ENCODE results near the gene SFT2D3.

SFT2D3 gene

DNA sequence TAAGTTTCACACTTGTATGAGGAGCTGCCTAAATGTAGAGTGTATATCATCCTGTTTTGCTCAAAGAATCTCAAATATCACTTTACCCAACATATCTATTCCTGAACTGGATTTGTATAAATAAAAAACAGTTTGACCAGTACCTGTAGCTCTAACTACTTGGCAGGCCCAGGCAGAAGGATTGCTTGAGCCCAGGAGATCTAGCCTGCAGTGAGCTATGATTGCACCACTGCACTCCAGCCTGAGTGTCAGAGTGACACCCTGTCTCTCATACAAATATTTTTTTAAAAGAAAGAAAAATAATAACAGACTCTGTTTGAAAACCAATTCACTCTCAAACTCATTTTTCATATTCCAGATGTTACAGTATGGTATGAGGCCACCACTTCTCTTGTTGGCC lies 18.2 kb upstream of the SFT2D3 start:
- DNase-seq, result no peak

DNA sequence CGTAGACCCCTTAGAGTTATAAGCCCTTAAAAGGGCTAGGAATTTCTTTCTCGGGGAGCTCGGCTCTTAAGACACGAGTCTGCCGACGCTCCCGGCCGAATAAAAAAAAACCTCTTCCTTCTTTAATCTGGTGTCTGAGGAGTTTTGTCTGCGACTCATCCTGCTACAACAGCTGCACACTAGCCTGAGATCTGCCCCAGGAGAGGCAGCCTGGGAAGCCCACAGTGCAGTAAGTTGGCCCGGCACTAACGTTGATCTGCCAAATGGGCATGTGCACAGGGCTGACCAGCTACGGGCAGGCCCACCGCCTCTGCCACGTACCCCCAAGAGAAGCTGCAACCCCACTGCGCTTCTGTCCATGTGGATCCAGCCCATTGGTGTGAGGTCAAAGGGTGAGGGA lies 17.5 kb upstream of the SFT2D3 start:
- no peak for DNase-seq

- DNase-seq, result no peak
Observed at GRCh38 chr2:127685410-127686080, 15.8 kb upstream of the SFT2D3 start.

DNA sequence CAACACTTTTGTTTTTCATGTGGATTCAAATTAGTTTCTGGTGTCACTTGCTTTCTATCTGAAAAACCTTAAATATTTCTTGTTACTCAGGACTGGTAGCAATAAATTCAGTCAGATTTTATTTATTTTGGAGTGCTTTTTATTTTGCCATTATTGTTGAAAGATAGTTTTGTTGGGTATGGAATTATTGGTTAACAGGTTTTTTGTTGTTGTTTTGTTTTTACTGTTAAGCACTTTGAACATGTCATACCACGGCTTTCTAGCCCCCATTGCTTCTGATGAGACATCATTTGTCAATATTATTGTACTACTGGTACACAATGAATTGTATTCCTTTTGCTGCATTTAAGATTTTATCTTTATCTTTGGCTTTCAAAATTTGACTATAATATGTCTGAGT lies 12.9 kb upstream of the SFT2D3 start:
- DNase-seq, result no peak

- no peak for DNase-seq
Observed at GRCh38 chr2:127690696-127691095, 10.6 kb upstream of the SFT2D3 start.

DNA sequence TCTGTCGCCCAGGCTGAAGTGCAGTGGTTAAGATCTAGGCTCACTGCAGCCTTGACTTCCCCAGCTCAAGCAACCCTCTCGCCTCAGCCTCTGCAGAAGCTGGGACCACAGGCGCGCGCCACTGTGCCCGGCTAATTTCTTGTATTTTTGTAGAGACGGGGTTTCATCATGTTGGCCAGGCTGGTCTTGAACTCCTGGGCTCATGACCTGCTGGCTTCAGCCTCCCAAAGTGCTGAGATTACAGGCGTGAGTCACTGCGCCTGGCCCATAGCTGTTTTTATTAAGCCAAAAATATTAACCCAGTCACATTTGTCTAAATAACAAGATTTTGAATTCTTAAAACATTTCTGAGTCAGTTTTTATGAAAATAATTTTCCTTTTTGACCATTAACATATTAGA lies 6.3 kb upstream of the SFT2D3 start:
- no peak for DNase-seq

DNA sequence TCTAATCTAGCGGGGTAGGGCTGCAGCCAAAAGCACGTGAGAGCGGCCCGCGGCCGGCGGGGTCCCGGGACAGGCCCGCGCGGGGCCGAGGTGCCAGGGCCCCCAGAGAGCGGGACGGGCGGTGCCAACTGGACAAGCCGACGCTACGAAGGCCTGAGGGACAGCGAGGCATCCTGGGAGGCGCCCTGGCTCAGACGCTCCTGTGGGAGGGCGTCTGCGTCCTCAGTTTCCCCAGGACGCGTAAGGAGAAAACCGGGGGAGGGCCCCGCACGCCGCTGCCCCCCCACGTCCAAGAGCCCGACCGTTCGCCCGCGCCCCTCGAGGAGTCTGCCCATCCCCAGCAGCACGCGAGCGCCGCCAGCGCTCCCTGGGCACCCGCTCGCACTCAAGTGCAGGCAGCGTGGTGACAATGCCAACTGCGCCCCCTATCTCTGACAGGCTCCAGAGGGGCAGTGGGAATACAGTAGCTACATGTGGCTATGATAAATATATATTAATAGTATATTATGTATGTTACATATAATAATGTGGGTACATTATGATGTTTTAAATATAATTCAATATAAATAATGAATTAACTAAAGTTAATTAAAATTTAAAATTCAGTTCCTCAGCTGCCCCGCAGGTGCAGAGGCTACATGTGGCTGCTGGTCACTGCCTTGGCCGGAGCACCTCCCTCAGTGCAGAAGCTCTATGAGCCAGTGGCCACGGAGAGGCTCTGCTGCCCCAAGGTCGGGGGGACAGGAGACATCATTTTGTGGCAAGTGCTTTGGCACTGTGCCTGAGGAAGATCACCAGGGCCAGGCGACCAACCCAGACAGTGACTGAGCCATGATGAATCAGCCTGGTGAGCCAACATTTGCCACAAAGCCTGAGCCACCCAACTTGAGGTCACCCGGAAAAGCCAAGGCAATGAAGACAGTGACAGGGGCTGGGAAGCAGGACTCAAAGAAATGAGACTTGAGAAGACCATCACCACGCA lies 5.5 kb upstream of the SFT2D3 start:
- DNase-seq, result no peak

- no peak for DNase-seq
Observed at GRCh38 chr2:127697482-127698180, 3.7 kb upstream of the SFT2D3 start.

DNA sequence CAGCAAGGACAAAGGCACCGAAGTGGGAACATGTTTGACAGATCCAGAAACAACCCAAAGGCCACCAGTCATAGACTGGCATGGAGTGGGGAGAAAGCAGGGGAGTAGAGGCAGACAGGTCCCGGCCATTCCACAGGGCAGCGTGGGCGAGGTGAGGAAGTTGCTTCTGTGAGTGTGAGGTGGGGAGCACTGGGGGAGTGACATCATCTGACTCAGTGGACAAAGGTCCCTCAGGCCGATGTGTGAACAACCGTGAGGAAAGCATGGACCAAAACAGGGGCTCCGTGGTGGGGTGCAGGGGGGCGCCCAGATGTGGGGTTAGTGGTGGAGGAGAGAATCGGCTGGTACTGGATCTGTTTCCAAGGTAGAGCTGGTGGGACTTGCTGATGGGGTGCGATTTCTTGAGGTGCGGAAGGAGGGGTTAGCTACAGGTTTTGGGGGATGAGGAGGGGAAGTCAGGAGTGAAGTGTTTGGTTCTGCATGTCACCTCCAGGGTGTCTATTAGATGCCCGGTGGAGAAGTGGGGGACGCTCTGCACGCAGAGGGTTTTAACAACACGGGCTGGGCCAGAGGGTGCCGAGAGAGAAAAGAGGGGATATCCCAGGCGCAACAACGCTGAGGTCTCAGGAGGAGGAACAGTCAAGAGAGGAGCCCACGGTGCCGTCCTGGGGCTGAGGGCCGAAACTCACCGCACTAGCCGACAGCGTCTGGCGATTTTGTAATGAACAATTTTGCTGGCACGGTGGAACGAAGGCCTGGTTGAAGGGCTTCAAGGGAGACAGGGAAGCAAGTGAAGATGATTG lies 2.5 kb upstream of the SFT2D3 start:
- DNase-seq, result no peak

DNA sequence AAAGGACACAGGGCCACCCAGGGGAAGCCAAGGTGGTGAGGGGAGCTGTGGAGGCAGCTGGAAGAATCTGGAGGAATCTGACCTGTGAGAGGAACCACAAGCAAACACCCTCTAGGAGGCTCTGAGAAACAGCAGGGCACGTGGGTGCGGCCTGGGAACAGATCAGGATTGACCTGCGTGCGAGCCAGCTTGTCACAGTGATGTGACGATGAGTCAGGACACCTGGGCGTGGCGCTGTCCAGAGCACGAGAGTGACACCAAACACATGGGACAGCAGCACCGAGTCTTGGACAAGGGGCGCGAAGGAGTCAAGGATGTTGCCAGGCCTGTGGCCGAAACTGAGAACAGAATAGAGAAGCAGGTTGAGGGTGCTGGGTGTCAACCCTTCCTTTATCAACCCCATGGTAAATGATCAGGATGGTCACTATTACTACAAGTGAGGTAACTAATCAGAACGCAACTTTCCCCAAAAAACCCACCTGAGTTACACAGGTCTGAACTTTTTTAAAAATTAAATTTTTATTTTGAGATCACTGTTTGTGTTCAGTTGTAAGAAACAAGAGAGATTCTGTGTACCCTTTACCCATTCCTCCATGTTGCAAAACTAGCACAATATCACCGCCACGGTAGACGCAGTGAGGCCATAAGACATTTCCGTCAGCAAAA lies 637 bp upstream of the SFT2D3 start:
- no peak for DNase-seq

DNA sequence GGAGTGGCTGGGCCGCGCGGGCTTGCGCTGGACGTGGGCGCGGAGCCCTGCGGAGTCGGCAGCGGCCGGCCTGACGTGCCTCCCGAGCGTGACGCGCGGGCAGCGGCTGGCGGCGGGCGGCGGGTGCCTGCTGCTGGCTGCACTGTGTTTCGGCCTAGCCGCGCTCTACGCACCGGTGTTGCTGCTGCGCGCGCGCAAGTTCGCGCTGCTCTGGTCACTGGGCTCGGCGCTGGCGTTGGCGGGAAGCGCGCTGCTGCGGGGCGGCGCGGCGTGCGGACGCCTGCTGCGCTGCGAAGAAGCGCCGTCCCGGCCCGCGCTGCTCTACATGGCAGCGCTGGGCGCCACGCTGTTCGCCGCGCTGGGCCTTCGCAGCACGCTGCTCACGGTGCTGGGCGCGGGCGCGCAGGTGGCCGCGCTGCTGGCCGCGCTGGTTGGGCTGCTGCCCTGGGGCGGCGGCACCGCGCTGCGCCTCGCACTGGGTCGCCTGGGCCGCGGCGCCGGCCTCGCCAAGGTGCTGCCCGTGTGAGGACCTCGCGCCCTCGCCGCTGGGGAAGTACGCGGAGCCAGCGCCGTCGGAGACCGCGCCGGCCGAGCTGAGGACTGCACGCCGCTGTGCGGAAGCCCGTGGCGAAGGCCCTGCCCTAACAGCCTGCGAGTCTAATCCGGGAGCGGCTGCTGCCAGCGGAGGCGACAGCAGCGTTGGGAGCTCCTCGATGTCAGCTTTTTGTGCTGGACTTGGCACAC lies 526 bp downstream of the SFT2D3 start:
- DNase-seq, result peak; percentile 67

- DNase-seq, result no peak
Observed at GRCh38 chr2:127702395-127703009, 1.2 kb downstream of the SFT2D3 start.

GRCh38 chr2:127703282-127703681 lies 2.0 kb downstream of the SFT2D3 start:
- no peak for DNase-seq

- no peak for DNase-seq
Observed at GRCh38 chr2:127704641-127705390, 3.5 kb downstream of the SFT2D3 start.

GRCh38 chr2:127705391-127706065 lies 4.2 kb downstream of the SFT2D3 start:
- DNase-seq, result no peak

GRCh38 chr2:127706215-127706990 lies 5.1 kb downstream of the SFT2D3 start:
- DNase-seq, result no peak

GRCh38 chr2:127707890-127708648 lies 6.8 kb downstream of the SFT2D3 start:
- DNase-seq, result no peak

DNA sequence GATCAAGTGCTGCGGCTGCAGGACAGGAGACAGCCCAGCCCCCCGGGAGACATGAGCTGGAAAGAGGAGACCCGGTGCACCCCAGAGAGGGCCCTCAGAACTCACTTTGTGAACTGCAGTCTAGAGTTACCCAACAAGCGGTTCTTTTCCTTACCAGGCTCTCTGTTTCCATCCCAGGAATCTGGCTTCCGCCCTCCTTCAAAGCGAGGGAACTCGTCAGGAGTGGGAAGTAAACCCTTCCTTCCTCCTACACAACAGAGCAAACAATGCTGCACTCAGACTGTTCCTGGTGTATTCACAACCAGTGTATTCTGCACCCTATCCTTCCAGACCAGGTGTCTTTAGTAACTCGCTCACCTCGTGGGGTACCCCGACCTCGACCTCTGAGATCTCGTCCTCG lies 8.0 kb downstream of the SFT2D3 start:
- DNase-seq, result no peak
